Measurements from ENCODE around the gene GLIS1. TPM values are rescaled to one million over a fixed set of nuclear protein-coding genes. Genes with fewer than 3 reads are reported as not detected.

Gene GLIS1
- total RNA-seq, 4 donors from 2014 or later, result 0.59 to 3.9 (median 0.75) TPM

DNA sequence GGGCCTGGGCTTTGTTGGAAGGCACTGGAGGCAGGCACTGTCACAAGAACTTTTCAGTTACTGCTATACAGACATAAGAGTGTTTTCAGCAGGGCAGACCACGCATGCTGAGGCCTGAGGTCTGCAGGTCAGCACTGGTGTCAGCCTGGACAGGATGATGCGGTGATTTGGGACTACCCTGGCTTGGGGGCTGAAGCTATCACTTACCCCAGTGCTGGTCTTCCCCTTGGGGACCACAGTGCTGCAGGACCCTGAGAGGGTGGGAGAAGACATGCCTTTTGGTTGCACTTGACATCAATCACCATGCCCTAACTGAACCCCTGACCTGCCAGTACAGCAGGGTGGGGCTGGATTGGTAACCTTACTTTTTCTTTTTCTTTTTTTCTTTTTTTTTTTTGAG, 270.6 kb downstream of the GLIS1 start:
- Histone ChIP-seq H3K27me3 (no peaks in the 10 kb centered on the region), H3K4me1 (peaks cover 0 to 10% (median 0%) of the 10 kb centered on the region in 4 donors), H3K36me3 (no peaks in the 10 kb centered on the region), H3K27ac (no peak overlapping the region), H3K9me3 (no peaks in the 10 kb centered on the region), H3K4me3 (no peak overlapping the region)
- 81 to 93% methylated on average over 2 of the region's 2 CpGs for WGBS, 2 donors
- TF ChIP-seq, protein P1, sequence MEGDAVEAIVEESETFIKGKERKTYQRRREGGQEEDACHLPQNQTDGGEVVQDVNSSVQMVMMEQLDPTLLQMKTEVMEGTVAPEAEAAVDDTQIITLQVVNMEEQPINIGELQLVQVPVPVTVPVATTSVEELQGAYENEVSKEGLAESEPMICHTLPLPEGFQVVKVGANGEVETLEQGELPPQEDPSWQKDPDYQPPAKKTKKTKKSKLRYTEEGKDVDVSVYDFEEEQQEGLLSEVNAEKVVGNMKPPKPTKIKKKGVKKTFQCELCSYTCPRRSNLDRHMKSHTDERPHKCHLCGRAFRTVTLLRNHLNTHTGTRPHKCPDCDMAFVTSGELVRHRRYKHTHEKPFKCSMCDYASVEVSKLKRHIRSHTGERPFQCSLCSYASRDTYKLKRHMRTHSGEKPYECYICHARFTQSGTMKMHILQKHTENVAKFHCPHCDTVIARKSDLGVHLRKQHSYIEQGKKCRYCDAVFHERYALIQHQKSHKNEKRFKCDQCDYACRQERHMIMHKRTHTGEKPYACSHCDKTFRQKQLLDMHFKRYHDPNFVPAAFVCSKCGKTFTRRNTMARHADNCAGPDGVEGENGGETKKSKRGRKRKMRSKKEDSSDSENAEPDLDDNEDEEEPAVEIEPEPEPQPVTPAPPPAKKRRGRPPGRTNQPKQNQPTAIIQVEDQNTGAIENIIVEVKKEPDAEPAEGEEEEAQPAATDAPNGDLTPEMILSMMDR (IDR thresholded peaks at IDR 0.05), result no peak
- TF ChIP-seq EP300 (IDR thresholded peaks at IDR 0.05), result no peak
- no peak for TF ChIP-seq POLR2A (IDR thresholded peaks at IDR 0.05)
- no peak for DNase-seq (ENCODE audit: low spot score in 2 of 2)

DNA sequence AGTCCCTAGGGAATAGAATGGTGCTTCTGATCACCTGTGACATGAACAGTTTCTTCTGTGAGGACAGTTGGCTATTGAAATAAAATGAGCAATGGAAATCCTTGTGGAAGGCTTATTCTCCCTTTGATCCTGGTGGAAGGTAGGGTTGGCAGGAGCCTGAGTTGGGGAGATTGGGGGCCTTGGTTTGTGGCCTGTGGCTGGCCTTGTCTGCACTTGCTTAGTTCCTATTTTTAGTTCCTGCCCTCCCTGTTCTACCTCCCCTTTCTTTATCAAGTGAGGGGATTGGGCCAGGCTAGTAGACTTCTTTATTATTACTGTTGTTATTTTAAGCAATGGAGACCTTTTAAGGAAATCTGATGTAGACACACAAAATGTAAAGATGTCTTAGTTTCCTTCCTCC, 271.6 kb downstream of the GLIS1 start:
- DNase-seq (ENCODE audit: low spot score in 2 of 2), result no peak
- TF ChIP-seq POLR2A (IDR thresholded peaks at IDR 0.05) (no peak), EP300 (IDR thresholded peaks at IDR 0.05) (no peak)
- TF ChIP-seq, protein P1 (IDR thresholded peaks at IDR 0.05), result no peak
- H3K4me3 ChIP-seq, result no peak overlapping the region

DNA sequence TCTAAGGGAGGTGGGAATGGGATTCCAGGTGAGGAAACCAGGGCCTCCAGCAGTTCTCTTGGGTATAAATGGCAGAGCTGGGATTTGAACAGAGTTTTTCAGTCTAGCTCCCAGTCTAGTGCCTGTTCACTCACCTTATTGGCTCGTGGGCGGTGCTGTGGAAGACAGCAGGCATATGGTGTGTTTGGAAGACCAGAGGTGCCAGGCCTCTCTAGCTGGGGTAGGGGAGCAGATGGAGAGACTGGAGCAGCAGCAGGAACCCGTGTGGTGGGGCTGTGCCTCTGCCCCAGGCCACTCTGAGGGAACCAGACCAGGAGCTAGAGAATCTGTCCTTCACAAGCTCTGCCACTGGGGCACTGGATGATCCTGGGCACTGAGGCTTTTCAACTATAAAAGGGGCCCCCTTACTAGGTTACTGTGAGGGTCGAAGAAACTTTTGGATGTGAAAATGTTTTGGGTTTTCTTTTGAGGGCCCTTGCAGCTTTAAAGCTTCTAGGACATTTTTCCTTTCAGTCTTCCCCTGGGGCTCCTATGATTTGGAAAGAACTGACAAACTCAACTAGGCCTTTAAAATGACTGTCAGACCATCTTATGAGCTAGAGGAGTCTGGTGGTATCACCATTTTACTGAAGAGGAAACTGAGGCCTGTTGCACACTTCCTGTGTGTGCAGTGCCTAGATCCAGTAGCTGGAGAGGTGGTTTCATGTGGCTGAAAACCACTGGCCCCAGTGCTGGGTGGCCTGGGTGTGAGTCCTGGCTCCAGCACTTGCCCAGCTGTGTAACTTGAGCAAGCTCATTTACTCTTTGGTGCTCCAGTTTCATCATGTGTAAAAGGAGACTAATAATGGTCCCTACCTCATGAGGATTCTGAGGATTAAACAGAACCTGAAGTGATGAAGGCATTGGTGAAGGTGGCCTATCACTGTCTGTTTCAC, 273.7 kb downstream of the GLIS1 start:
- Histone ChIP-seq H3K9me3 (no peaks in the 10 kb centered on the region), H3K4me3 (no peak overlapping the region), H3K27ac (no peak overlapping the region), H3K36me3 (no peaks in the 10 kb centered on the region), H3K27me3 (no peaks in the 10 kb centered on the region), H3K4me1 (peaks cover 0 to 5% (median 0%) of the 10 kb centered on the region in 4 donors)
- no peak for DNase-seq (ENCODE audit: low spot score in 2 of 2)
- 49 to 58% methylated on average over 4 of the region's 4 CpGs for WGBS, 2 donors
- TF ChIP-seq EP300 (IDR thresholded peaks at IDR 0.05) (no peak), POLR2A (IDR thresholded peaks at IDR 0.05) (no peak)
- TF ChIP-seq, protein P1 (IDR thresholded peaks at IDR 0.05), result no peak

More for the DNA sequence above, 271.6 kb downstream of the GLIS1 start:
- Histone ChIP-seq H3K4me1 (peaks cover 0 to 10% (median 0%) of the 10 kb centered on the region in 4 donors), H3K36me3 (no peaks in the 10 kb centered on the region), H3K9me3 (no peaks in the 10 kb centered on the region), H3K27me3 (no peaks in the 10 kb centered on the region), H3K27ac (no peak overlapping the region)

DNA sequence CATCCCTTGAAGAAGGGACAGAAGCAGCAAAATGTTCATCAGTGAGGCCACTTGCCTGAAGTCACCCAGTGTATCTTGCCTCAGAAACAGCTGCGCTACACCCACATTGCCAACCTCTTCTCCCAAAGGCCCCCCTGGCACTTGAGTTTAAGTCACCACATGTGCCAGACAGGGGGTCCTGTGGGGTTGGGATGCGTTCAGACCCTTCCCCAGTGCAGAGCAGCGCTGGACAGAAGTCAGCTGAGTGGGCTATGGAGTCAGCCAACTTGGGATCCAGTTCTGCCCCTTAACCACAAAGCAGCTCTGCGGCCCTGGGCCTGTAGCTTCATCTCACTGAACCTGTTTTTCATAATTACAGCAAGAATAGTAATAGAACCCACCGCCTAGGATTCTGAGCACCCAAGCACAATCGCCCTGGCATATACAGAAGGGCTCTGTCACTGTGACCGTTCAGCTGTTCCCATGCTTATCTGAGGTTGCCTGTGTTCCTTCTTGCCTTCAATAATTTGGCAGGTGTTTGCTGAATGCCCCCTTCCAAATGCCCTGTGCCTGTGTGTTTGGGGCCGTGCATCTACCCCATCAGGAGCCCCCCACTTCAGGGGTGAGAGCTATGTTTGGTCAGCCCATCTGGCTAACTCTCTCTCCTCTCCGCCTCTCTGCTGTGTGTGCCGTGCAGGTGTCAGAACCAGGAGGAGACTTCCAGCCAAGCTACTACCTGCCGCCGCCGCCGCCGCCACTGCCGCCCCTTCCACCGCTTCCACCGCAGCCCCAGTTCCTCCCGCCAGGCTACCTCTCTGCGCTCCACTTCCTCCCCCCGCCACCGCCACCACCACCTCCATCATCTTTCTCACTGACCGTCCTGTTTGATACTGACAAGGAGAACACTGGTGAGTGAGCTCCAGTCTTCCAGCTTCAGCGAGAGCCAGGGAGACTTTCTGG, 274.7 kb downstream of the GLIS1 start:
- no peak for DNase-seq (ENCODE audit: low spot score in 2 of 2)
- H3K27ac ChIP-seq, result no peak overlapping the region
- no peaks in the 10 kb centered on the region for H3K36me3 ChIP-seq
- TF ChIP-seq EP300 (IDR thresholded peaks at IDR 0.05) (no peak), POLR2A (IDR thresholded peaks at IDR 0.05) (no peak)
- TF ChIP-seq, protein P1 (IDR thresholded peaks at IDR 0.05), result no peak
- H3K4me3 ChIP-seq, result no peak overlapping the region
- H3K4me1 ChIP-seq, result no peaks in the 10 kb centered on the region
- WGBS, 2 donors, result 86 to 91% methylated on average over 24 of the region's 24 CpGs
- H3K9me3 ChIP-seq, result no peaks in the 10 kb centered on the region
- H3K27me3 ChIP-seq, result no peaks in the 10 kb centered on the region
